ENCODE measurements around the gene ERICH3. TPM values are rescaled to one million over a fixed set of nuclear protein-coding genes. Genes with fewer than 3 reads are reported as not detected.

ERICH3 gene
- polyA plus RNA-seq, 1 donor (not counting 4 experiments of a cell fraction or from before 2014, with no cell fraction given) = not detected

DNA sequence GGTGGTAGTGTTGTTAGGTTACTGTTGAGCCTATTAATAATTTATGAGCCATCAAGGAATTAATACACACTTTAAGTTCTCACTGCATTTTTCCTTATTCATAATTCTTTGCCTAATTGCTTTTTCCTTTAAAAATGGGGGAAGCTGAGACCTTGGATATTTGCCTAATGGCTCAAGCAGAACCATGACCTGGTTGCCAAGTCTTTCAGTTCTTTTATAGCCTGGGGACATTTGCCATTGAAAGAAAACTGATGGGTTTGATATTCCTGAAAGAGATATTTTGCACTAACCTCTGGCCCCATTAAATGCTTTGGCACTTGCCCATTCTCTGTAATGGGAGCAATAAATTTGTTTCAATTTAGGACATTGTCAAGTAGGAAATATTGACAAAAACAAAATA is 142.7 kb downstream of the ERICH3 start:
- dilution Hi-C loops (cut with MboI; ENCODE audit: extremely low pct_ligation_motif_present, low sequenced_read_pairs) = no loop called here
- Histone ChIP-seq H3K4me3 (ENCODE audit: control insufficient read depth in 2 of 3, extremely low read depth in 1 of 3, insufficient read depth in 2 of 3, low read depth in 1 of 3, low read length in 3 of 3) (no peak overlapping the region), H3K4me2 (ENCODE audit: control insufficient read depth, extremely low read depth, insufficient read depth, low read depth, low read length) (no peak overlapping the region), H3K9ac (ENCODE audit: control insufficient read depth, extremely low read depth, insufficient read depth, low read length) (no peak overlapping the region), H3K9me1 (ENCODE audit: control insufficient read depth, extremely low read depth, insufficient read depth, low read length) (no peaks in the 10 kb centered on the region), H3K36me3 (ENCODE audit: control insufficient read depth in 2 of 2, extremely low read depth in 1 of 2, insufficient read depth in 2 of 2, low read length in 2 of 2) (no peaks in the 10 kb centered on the region), H3K27ac (ENCODE audit: control insufficient read depth, insufficient read depth, low read length) (no peak overlapping the region), H3K27me3 (ENCODE audit: control insufficient read depth, extremely low read depth, insufficient read depth, low read length) (no peaks in the 10 kb centered on the region), H3K9me3 (ENCODE audit: control insufficient read depth, low read depth, low read length) (no peaks in the 10 kb centered on the region), H3K79me2 (ENCODE audit: control insufficient read depth, insufficient read depth, low read length) (no peaks in the 10 kb centered on the region), H2AFZ (ENCODE audit: control insufficient read depth, low read length) (no peak overlapping the region), H4K20me1 (ENCODE audit: control insufficient read depth, extremely low read depth, insufficient read depth, low read length) (no peaks in the 10 kb centered on the region), H3K4me1 (ENCODE audit: control insufficient read depth, extremely low read depth, insufficient read depth, low read length) (no peaks in the 10 kb centered on the region)
- FAIRE-seq = no peak
- DNase-seq (ENCODE audit: low read depth, low spot score) = no peak
- no peak for TF ChIP-seq EZH2 (IDR thresholded peaks at IDR 0.05; ENCODE audit: low read length)
- TF ChIP-seq, protein P1, sequence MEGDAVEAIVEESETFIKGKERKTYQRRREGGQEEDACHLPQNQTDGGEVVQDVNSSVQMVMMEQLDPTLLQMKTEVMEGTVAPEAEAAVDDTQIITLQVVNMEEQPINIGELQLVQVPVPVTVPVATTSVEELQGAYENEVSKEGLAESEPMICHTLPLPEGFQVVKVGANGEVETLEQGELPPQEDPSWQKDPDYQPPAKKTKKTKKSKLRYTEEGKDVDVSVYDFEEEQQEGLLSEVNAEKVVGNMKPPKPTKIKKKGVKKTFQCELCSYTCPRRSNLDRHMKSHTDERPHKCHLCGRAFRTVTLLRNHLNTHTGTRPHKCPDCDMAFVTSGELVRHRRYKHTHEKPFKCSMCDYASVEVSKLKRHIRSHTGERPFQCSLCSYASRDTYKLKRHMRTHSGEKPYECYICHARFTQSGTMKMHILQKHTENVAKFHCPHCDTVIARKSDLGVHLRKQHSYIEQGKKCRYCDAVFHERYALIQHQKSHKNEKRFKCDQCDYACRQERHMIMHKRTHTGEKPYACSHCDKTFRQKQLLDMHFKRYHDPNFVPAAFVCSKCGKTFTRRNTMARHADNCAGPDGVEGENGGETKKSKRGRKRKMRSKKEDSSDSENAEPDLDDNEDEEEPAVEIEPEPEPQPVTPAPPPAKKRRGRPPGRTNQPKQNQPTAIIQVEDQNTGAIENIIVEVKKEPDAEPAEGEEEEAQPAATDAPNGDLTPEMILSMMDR (optimal IDR thresholded peaks at IDR 0.05 in 1 of 3, IDR thresholded peaks at IDR 0.05 in 1 of 3, conservative IDR thresholded peaks at IDR 0.05 in 1 of 3; ENCODE audit: extremely low read depth in 1 of 3, insufficient read depth in 2 of 3, low read length in 3 of 3) = no peak

- FAIRE-seq = no peak
- Histone ChIP-seq H3K27me3 (ENCODE audit: control insufficient read depth, extremely low read depth, insufficient read depth, low read length) (no peaks in the 10 kb centered on the region), H3K9me3 (ENCODE audit: control insufficient read depth, low read depth, low read length) (no peaks in the 10 kb centered on the region), H3K4me3 (ENCODE audit: control insufficient read depth in 2 of 3, extremely low read depth in 1 of 3, insufficient read depth in 2 of 3, low read depth in 1 of 3, low read length in 3 of 3) (no peak overlapping the region), H3K9ac (ENCODE audit: control insufficient read depth, extremely low read depth, insufficient read depth, low read length) (no peak overlapping the region), H3K9me1 (ENCODE audit: control insufficient read depth, extremely low read depth, insufficient read depth, low read length) (no peaks in the 10 kb centered on the region), H3K4me2 (ENCODE audit: control insufficient read depth, extremely low read depth, insufficient read depth, low read depth, low read length) (no peak overlapping the region), H3K36me3 (ENCODE audit: control insufficient read depth in 2 of 2, extremely low read depth in 1 of 2, insufficient read depth in 2 of 2, low read length in 2 of 2) (no peaks in the 10 kb centered on the region), H2AFZ (ENCODE audit: control insufficient read depth, low read length) (no peak overlapping the region), H3K79me2 (ENCODE audit: control insufficient read depth, insufficient read depth, low read length) (no peaks in the 10 kb centered on the region), H3K27ac (ENCODE audit: control insufficient read depth, insufficient read depth, low read length) (no peak overlapping the region), H3K4me1 (ENCODE audit: control insufficient read depth, extremely low read depth, insufficient read depth, low read length) (no peaks in the 10 kb centered on the region), H4K20me1 (ENCODE audit: control insufficient read depth, extremely low read depth, insufficient read depth, low read length) (no peaks in the 10 kb centered on the region)
- DNase-seq (ENCODE audit: low read depth, low spot score) = no peak
- TF ChIP-seq, protein P1 (optimal IDR thresholded peaks at IDR 0.05 in 1 of 3, IDR thresholded peaks at IDR 0.05 in 1 of 3, conservative IDR thresholded peaks at IDR 0.05 in 1 of 3; ENCODE audit: extremely low read depth in 1 of 3, insufficient read depth in 2 of 3, low read length in 3 of 3) = no peak
- no peak for TF ChIP-seq EZH2 (IDR thresholded peaks at IDR 0.05; ENCODE audit: low read length)
- dilution Hi-C loops (cut with MboI; ENCODE audit: extremely low pct_ligation_motif_present, low sequenced_read_pairs) = no loop called here
These were observed 145.5 kb downstream of the ERICH3 start for GRCh38 chr1:74528123-74528522.

Measured in keratinocyte (primary cell).